Mucosa of gallbladder (tissue), 1 donor: ENCODE data around the gene RNF111. TPM values are rescaled to one million over a fixed set of nuclear protein-coding genes. Genes with fewer than 3 reads are reported as not detected.

Experiments used
- DNase-seq: peaks from one replicate; pipeline ENCODE4 v3.0.0-alpha.2; 2020; ENCODE audit warnings: low spot score
- total RNA-seq: library from RNA; stranded (reverse); gene quantifications from one replicate; pipeline ENCODE4 v1.2.1, GENCODE V29; 2021
- donor health status: DM: no; HTN: no; CAD: no.

Gene RNF111
- total RNA-seq: 34.5 TPM

DNA sequence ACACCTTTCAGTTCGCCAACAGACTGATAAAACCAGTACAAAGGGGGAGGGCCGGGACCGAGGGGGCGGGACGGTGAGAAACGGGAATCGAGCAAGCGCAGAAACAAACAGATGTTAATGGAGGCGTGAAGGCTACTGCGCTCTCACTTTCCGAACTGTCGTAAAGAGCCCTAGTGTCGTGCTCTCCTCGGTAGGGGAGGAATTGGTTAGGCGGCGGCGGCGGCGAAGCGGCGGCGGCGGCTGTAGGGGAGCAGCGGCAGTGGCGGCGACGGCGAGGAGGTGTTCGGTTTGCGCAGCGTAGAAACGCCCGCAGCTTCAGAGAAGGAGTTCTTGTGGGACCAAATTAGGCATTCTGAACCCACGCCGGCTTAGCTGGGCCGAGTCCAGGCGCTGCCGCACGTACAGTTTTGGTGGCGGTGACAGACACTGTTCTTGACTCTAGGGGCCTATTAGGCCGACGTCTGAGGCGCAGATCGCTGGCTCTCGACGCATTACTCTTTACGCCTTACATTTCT lies at the start of gene RNF111:
Gene RNF111 (plus strand): TSS at position 173 of the 515 bp plus-strand sequence. CDS start 43,160 bp downstream, outside the sequence.
- DNase-seq: peak; percentile 95

GRCh38 chr15:58947179-58947578 lies 40.3 kb upstream of the RNF111 start:
- DNase-seq: no peak

DNA sequence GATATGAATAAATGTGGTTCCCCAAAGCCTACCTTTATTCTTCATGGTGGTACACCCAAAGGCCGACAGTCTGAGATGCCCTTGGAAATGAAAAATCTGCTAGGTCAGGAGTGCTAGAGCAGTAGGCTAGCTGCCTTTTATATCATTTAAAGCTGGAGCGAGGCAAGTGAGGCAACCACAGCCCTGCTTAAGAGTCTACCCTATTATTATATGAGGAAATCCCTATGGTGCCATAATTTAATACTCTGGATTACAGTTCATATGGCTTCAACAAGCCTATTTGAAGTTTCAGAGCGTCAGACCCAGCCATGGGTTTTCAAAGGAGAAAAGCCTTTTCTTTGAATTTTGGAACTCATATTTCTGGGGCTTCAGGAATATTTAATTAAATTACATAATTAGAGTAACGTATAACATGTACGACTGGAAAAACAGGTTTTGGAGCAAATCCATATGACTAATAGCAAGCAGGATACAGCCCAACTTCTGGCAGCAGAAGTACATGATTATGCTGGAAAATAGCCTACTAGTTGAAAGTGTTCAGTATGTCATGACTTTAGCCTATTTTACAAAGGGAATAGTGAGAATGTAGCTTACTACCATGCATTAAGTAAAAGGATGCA lies 36.0 kb upstream of the RNF111 start:
- no peak for DNase-seq

GRCh38 chr15:58952751-58953150 lies 34.7 kb upstream of the RNF111 start:
- DNase-seq: no peak

DNA sequence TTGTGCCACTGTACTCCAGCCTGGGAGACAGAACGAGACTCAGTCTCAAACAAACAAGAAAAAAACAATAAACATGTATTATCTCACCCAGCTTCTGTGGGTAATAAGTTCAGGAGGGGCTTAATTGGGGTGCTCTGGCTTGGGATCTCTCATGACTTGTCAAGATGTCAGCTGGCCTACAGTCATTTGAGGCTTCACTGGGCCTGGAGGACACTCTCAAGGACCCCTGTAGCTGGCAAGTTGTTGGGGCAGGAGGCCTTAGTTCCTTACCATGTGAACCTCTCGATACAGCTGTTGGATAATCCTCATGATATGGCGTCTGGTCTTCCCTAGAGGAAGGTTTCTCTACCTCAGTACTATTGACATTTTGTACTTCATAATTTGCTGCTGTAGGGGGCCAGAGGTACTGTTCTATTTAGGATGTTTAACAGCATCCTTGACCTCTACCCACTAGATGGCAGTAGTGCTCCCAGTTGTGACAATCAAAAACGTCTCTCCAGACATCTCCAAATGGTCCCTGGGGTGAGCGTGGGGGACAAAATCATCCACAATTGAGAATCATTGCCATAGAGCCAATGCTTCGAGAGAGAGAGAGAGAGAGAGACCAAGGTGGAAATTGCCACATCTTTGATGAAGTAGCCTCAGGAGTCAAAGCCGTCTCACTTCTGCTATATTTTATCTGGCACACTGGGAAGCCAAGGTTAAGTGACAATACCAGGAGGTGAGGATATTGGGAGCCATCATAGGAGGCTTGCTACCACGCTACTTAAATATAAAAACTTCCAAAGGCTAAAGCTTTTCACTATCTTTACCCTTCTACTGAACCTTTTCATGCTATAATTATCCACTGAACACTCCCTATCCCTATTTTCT lies 30.1 kb upstream of the RNF111 start:
- peak; percentile 56 for DNase-seq

- no peak for DNase-seq
Observed at GRCh38 chr15:58958811-58959210, 28.7 kb upstream of the RNF111 start.

DNA sequence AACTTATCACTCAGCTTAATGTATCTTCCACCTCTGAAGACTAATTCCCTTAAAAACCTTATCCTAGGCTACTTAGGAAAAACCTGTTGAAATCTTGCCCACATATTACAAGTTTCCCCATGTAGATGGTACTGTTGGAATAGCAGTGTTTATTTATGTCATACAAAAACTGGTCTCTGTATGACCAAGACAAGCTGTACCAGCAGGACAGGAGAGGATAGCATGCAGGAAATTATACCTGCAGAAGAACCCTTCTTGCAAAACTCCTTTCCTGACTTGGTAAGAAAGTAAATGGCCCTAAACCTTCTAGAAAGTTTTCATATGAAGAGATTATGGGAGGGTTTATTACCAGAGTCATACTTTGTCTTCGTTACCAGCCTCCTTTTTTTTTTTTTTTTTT lies 25.3 kb upstream of the RNF111 start:
- no peak for DNase-seq

- no peak for DNase-seq
Observed at GRCh38 chr15:58962662-58963565, 24.5 kb upstream of the RNF111 start.

- DNase-seq: no peak
Observed at GRCh38 chr15:58966698-58967097, 20.8 kb upstream of the RNF111 start.

DNA sequence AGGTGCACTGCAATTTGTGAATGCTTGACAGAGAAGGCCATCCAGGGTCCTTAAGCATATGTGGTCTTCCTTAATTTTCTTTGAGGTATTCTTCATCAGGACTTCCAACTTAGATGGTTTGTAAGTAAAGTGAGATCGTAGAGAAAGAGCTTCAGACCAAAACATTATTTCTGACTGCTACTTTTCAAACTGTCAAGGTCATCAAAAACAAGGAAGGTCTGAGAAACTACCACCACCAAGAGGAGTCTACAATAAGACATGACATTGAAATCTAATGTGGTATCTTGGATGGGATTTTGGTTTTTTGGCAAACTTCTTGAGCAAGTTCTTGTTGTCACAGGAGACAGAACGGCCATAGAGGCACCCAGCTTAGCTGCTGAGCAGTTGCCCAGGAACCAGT lies 20.0 kb upstream of the RNF111 start:
- no peak for DNase-seq

- DNase-seq: no peak
Observed at GRCh38 chr15:58977887-58978286, 9.6 kb upstream of the RNF111 start.

DNA sequence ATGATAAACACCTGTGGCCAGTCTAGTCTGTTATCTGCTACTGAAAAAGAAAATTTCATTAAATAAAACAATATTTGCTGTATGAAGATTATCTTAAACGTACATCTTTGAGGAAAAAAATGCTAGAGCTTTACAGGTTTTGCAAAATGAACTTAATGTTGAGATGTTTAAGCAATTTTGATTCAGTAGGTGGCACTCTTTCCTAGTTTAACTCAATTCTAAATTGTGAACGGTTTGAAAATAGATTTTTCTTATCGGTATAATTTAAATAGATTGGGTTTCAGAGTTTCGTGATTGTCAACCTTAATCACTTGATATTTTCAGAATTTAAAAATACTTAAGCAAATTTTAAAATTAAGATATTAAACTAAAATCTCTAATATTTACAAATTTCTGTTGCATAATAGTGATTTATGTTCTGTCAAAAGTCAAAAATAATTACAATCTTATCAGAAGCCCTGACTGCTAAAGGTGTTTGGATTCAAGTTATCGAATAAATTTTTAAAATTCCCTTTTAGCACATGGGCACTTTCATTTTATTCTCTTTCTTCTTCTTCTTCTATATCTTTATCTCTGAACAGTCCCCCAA lies 7.0 kb upstream of the RNF111 start:
- no peak for DNase-seq

DNA sequence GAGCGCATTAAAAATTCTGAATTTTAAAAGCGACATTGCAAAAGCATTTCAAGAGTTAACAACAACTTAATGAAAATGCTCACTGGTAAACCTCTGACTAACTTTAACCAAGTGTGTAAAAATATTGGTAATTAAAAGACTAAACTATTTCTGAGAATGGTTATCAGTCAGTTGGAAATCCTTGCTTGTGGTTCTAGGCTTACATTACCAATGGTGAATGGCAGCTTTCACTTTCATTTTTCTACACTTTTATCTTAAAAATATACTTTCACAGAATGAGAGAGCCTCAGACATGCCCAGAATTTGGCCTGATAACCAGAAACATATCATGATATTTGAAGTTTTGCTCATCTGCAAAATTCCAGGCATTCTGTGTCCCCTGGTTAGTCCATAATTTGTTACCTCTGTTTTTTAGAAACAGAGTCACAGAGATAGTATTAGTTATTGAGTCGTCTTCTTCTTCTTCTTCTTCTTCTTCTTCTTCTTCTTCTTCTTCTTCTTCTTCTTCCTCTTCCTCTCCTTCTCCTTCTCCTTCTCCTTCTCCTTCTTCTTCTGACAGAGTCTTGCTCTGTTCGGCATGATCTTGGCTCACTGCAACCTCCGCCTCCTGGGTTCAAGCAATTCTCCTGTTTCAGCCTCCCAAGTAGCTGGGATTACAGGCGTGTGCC lies 5.5 kb upstream of the RNF111 start:
- no peak for DNase-seq

DNA sequence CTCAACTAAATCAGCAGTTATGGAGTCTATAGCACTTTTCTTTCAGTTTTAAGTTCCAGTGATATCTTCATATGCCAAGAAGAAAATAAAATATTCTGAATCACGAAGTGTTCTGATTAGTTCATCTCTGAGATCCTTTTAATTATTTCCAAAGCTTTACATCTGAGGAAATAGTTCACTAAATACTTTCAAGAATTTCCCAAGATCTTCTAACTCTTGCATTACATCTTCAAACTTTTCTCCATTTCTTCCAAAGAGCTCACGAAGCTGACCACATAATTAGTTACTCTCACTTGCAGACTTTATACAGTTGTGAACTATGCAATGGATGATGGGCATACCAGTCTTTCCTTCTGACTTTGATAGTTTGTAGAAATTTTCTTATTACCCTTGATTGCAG lies 4.2 kb upstream of the RNF111 start:
- DNase-seq: no peak

- peak; percentile 20 for DNase-seq
Observed at GRCh38 chr15:58985443-58985842, 2.0 kb upstream of the RNF111 start.

DNA sequence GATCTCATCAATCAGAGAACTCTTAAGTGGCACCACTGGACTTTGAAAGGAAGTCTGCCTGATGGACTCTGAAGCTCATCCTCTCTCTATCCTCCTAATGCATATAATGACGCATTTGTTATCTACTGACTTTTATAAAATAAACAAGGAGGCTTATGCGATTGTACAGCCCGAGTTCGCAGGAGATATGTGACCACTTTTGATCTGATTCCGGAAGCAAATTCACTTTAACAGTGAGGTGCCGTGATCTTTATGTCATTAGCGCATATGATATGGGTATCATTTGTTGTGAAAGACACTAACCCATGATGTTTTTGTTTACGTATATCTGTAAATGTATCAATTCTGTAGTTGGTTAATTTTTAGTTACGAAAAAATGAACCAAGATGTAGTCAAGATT lies 427 bp upstream of the RNF111 start:
- no peak for DNase-seq

GRCh38 chr15:58988006-58988785 lies 733 bp downstream of the RNF111 start:
- DNase-seq: peak; percentile 64

DNA sequence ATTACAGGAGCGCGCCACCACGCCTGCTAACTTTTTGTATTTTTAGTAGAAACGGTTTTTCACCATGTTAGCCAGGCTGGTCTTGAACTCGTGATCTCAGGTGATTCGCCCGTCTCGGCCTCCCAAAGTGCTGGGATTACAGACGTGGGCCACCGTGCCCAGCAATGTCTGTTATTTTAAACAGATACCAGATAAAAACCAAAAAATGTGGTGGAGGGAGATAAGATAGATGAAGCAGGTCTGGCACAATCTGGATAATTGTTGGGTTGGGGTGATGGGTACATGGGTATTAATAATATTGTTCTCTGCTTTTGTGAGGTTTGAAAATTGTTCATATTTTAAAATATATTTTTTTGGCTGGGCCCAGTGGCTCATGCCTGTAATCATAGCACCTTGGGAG lies 4.7 kb downstream of the RNF111 start:
- DNase-seq: no peak

- DNase-seq: no peak
Observed at GRCh38 chr15:58994906-58995453, 7.5 kb downstream of the RNF111 start.

DNA sequence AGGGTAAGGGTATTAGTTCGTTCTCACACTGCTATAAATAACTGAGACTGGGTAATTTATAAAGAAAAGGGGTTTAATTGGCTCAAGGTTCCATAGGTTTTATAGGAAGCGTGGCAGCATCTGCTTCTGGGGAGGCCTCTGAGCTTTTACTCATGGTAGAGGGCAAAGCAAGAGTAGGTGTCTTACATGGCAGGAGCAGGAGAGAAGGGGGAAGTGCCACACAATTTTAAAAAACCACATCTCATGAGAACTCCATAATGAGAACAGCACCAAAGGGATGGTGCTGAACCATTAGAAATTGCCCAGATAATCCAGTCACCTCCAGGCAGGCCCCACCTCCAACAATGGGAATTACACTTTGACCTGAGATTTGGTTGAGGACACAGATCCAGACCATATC lies 12.2 kb downstream of the RNF111 start:
- DNase-seq: no peak
